Keratinocyte (primary cell): Measurements from ENCODE around the gene BBS12.

Experiments
- EZH2 ChIP-seq: IDR thresholded peaks from one replicate; pipeline ENCODE4 v1.6.1; 2012; ENCODE audit warnings: inconsistent platforms, mild to moderate bottlenecking, low read length, moderate library complexity
- TF ChIP-seq, protein P1 (sequence below), 3 experiments: IDR thresholded peaks in 1 of 3; conservative IDR thresholded peaks in 1 of 3; optimal IDR thresholded peaks in 1 of 3; 2 replicates in 2 of 3; 3 replicates in 1 of 3; pipeline versions ENCODE3 to v1.5.1; 2011; ENCODE audit warnings: low read length in 3 of 3, mild to moderate bottlenecking in 3 of 3, moderate library complexity in 2 of 3, control low read depth in 1 of 3, inconsistent platforms in 1 of 3; ENCODE audit not compliant: insufficient read depth in 2 of 3; ENCODE audit errors: extremely low read depth in 1 of 3

DNA sequence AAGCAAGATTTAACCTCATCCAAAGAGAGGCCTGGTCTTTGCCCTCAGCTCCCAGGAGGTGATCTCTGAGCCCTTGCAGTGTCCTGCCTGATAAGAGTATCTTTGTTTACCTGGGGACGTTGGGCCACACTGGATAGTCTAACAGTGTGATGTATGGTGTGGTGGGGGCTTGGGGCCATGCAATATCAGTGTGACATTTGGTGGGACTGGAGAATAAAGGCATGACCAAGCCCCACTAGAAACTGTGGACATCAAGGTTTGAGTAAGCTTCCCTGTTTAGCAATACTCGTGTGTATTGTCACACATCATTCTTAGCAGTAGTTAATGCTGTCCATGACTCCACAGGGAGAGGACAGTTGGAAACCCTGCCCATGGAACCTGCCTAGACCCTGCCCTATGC, 34.4 kb downstream of the BBS12 start:
- TF ChIP-seq EZH2 = no peak
- TF ChIP-seq, protein P1, sequence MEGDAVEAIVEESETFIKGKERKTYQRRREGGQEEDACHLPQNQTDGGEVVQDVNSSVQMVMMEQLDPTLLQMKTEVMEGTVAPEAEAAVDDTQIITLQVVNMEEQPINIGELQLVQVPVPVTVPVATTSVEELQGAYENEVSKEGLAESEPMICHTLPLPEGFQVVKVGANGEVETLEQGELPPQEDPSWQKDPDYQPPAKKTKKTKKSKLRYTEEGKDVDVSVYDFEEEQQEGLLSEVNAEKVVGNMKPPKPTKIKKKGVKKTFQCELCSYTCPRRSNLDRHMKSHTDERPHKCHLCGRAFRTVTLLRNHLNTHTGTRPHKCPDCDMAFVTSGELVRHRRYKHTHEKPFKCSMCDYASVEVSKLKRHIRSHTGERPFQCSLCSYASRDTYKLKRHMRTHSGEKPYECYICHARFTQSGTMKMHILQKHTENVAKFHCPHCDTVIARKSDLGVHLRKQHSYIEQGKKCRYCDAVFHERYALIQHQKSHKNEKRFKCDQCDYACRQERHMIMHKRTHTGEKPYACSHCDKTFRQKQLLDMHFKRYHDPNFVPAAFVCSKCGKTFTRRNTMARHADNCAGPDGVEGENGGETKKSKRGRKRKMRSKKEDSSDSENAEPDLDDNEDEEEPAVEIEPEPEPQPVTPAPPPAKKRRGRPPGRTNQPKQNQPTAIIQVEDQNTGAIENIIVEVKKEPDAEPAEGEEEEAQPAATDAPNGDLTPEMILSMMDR (optimal IDR thresholded peaks at IDR 0.05 in 1 of 3, IDR thresholded peaks at IDR 0.05 in 1 of 3, conservative IDR thresholded peaks at IDR 0.05 in 1 of 3; ENCODE audit: extremely low read depth in 1 of 3, insufficient read depth in 2 of 3, low read length in 3 of 3) = no peak
